H1 (cell line): ENCODE results near the gene NSF. TPM values are rescaled to one million over a fixed set of nuclear protein-coding genes. Genes with fewer than 3 reads are reported as not detected.
A peak's percentile ranks its signal among the peaks of the same experiment; 100 is the strongest.

Experiments
- CTCF ChIA-PET: fragments of 300-600 bp; sonication (Branson Sonifier 250); formaldehyde crosslinking; loops from one replicate; lab custom pipeline; 2021; ENCODE audit not compliant: partially characterized antibody; lab: Charles Lee
- POLR2A ChIA-PET: fragments of 300-600 bp; sonication (Branson Sonifier 250); formaldehyde crosslinking; loops from one replicate; lab custom pipeline; 2021; ENCODE audit warnings: inconsistent platforms; ENCODE audit not compliant: partially characterized antibody; lab: Charles Lee
- DNase-seq, 2 experiments: peaks; one replicate each; pipeline versions ENCODE4 v3.0.0 to v3.0.0-alpha.2; 2010 to 2022; ENCODE audit warnings: low spot score in 2 of 2, low read depth in 1 of 2, mixed read lengths in 1 of 2
- FAIRE-seq: peaks from 2 replicates; lab custom pipeline; 2011; peaks lifted over from hg19 to GRCh38; lab: Jason Lieb, UNC
- H2AFZ ChIP-seq: 2 replicates; pipeline ENCODE4 v1.8.1; 2012; ENCODE audit warnings: low read length, inconsistent platforms
- H2AK5ac ChIP-seq: 2 replicates; pipeline ENCODE4 v1.6.1; 2013; ENCODE audit warnings: low read depth, low read length
- H2BK120ac ChIP-seq: replicated peaks from 2 replicates; pipeline ENCODE3; 2013; ENCODE audit warnings: low read depth, low read length, inconsistent platforms
- H2BK12ac ChIP-seq: 2 replicates; pipeline ENCODE4 v1.6.1; 2013; ENCODE audit warnings: low read depth, low read length
- H2BK15ac ChIP-seq: 2 replicates; pipeline ENCODE4 v1.6.1; 2013; ENCODE audit warnings: low read length
- H2BK20ac ChIP-seq: 2 replicates; pipeline ENCODE4 v1.6.1; 2013; ENCODE audit warnings: low read length
- H2BK5ac ChIP-seq: 2 replicates; pipeline ENCODE4 v1.6.1; 2013; ENCODE audit warnings: low read depth, low read length
- H3K14ac ChIP-seq: 2 replicates; pipeline ENCODE4 v1.6.1; 2013; ENCODE audit warnings: inconsistent platforms; ENCODE audit not compliant: insufficient read length
- H3K18ac ChIP-seq: 2 replicates; pipeline ENCODE4 v1.6.1; 2013; ENCODE audit warnings: low read length; ENCODE audit errors: extremely low read depth
- H3K23ac ChIP-seq: 2 replicates; pipeline ENCODE4 v1.6.1; 2013; ENCODE audit warnings: inconsistent platforms; ENCODE audit not compliant: insufficient read length
- H3K23me2 ChIP-seq: 2 replicates; pipeline ENCODE4 v1.6.1; 2013; ENCODE audit warnings: low read depth, low read length
- H3K27ac ChIP-seq: 2 replicates; pipeline ENCODE4 v1.6.1; 2011; ENCODE audit warnings: low read depth, low read length, inconsistent platforms
- H3K27me3 ChIP-seq, 4 experiments: replicated peaks in 1 of 4; 1 replicate in 1 of 4; 2 replicates in 3 of 4; pipeline versions ENCODE4 v1.6.1 to v1.8.1; 2011 to 2013; ENCODE audit warnings: low read length in 3 of 4, mild to moderate bottlenecking in 3 of 4, inconsistent platforms in 2 of 4, mixed read lengths in 2 of 4, moderate library complexity in 1 of 4; ENCODE audit not compliant: control insufficient read depth in 3 of 4, insufficient read depth in 3 of 4; ENCODE audit errors: extremely low read depth in 1 of 4
- H3K36me3 ChIP-seq, 4 experiments: 2 replicates each; pipeline versions ENCODE4 v1.6.1 to v1.8.1; 2011 to 2013; ENCODE audit warnings: mild to moderate bottlenecking in 4 of 4, low read length in 3 of 4, moderate library complexity in 2 of 4, control low read depth in 1 of 4, inconsistent platforms in 1 of 4; ENCODE audit not compliant: insufficient read depth in 4 of 4, control insufficient read depth in 2 of 4
- H3K4ac ChIP-seq: replicated peaks from 2 replicates; pipeline ENCODE3; 2013; ENCODE audit warnings: low read length, low read depth, mixed read lengths, inconsistent platforms; ENCODE audit not compliant: insufficient read length
- H3K4me1 ChIP-seq, 4 experiments: replicated peaks in 1 of 4; 1 replicate in 1 of 4; 2 replicates in 3 of 4; pipeline versions ENCODE4 v1.6.1 to v1.8.1; 2011 to 2013; ENCODE audit warnings: low read length in 3 of 4, inconsistent platforms in 2 of 4, mixed read lengths in 1 of 4; ENCODE audit not compliant: insufficient read depth in 4 of 4, control insufficient read depth in 3 of 4
- H3K4me2 ChIP-seq, 2 experiments: 2 replicates each; pipeline versions ENCODE4 v1.6.1 to v1.8.1; 2011 to 2013; ENCODE audit warnings: low read depth in 2 of 2, low read length in 2 of 2, control low read depth in 1 of 2, inconsistent platforms in 1 of 2, mild to moderate bottlenecking in 1 of 2; ENCODE audit not compliant: insufficient read depth in 1 of 2
- H3K4me3 ChIP-seq, 4 experiments: fragments of 200-600, 300-600 bp in 1 of 4; sonication (generic), shearing (Covaris generic), sonication (Bioruptor Twin) in 1 of 4; 2 replicates each; pipeline versions ENCODE4 v1.5.1 to v1.8.1; 2011 to 2016; ENCODE audit warnings: low read length in 4 of 4, low read depth in 3 of 4, control low read depth in 2 of 4, inconsistent platforms in 2 of 4, mild to moderate bottlenecking in 2 of 4, mixed read lengths in 1 of 4, moderate library complexity in 1 of 4; ENCODE audit not compliant: insufficient read depth in 2 of 4; ENCODE audit errors: extremely low read depth in 1 of 4
- H3K56ac ChIP-seq: replicated peaks from 2 replicates; pipeline ENCODE3; 2013; ENCODE audit warnings: low read depth, mild to moderate bottlenecking, mixed read lengths, low read length, inconsistent platforms; ENCODE audit not compliant: insufficient read length
- H3K79me1 ChIP-seq: 2 replicates; pipeline ENCODE4 v1.6.1; 2013; ENCODE audit warnings: low read depth, low read length, control low read depth
- H3K79me2 ChIP-seq, 2 experiments: 2 replicates each; pipeline versions ENCODE4 v1.6.1 to v1.8.1; 2012 to 2013; ENCODE audit warnings: low read length in 2 of 2, mild to moderate bottlenecking in 2 of 2, inconsistent platforms in 1 of 2; ENCODE audit not compliant: insufficient read depth in 2 of 2, control insufficient read depth in 1 of 2
- H3K9ac ChIP-seq, 4 experiments: replicated peaks in 1 of 4; 1 replicate in 1 of 4; 2 replicates in 3 of 4; pipeline versions ENCODE4 v1.6.1 to v1.8.1; 2011 to 2013; ENCODE audit warnings: low read depth in 3 of 4, low read length in 3 of 4, control low read depth in 2 of 4, mild to moderate bottlenecking in 2 of 4, moderate library complexity in 2 of 4, inconsistent platforms in 1 of 4; ENCODE audit errors: extremely low read depth in 1 of 4
- H3K9me3 ChIP-seq, 2 experiments: 2 replicates each; pipeline versions ENCODE4 v1.6.1 to v1.8.1; 2012 to 2013; ENCODE audit warnings: mild to moderate bottlenecking in 2 of 2, moderate library complexity in 2 of 2, control low read depth in 1 of 2, inconsistent platforms in 1 of 2, low read depth in 1 of 2, low read length in 1 of 2, mixed read lengths in 1 of 2; ENCODE audit not compliant: insufficient read depth in 2 of 2
- H4K20me1 ChIP-seq, 2 experiments: replicated peaks in 1 of 2; 2 replicates each; pipeline versions ENCODE3 to v1.8.1; 2011 to 2013; ENCODE audit warnings: inconsistent platforms in 2 of 2, low read length in 2 of 2, mild to moderate bottlenecking in 1 of 2; ENCODE audit not compliant: insufficient read depth in 2 of 2, control insufficient read depth in 1 of 2
- H4K5ac ChIP-seq: 2 replicates; pipeline ENCODE4 v1.6.1; 2013; ENCODE audit warnings: low read length, low read depth, mixed read lengths, inconsistent platforms; ENCODE audit not compliant: insufficient read length
- H4K8ac ChIP-seq: 2 replicates; pipeline ENCODE4 v1.8.0; 2013; ENCODE audit warnings: mild to moderate bottlenecking, moderate library complexity, low read length, inconsistent platforms; ENCODE audit not compliant: insufficient read depth; ENCODE audit errors: extremely low read depth
- H4K91ac ChIP-seq: replicated peaks from 2 replicates; pipeline ENCODE3; 2013; ENCODE audit warnings: low read length, mixed read lengths, inconsistent platforms; ENCODE audit not compliant: insufficient read length
- ASH2L ChIP-seq: fragments of 200-600, 300-600 bp; sonication (generic); IDR thresholded peaks from one replicate; pipeline ENCODE4 v1.7.1; 2017; ENCODE audit warnings: low read length
- CHD1 ChIP-seq: IDR thresholded peaks from 2 replicates; pipeline ENCODE4 v1.6.1; 2012; ENCODE audit warnings: low read depth, low read length, improper control_type of control experiment
- KDM1A ChIP-seq: fragments of 200-600, 300-600 bp; sonication (generic); IDR thresholded peaks from 2 replicates; pipeline ENCODE4 v1.7.1; 2016; ENCODE audit warnings: mild to moderate bottlenecking, low read length, borderline replicate concordance
- RFX5 ChIP-seq: IDR thresholded peaks from 2 replicates; pipeline ENCODE4 v1.6.1; 2011; ENCODE audit warnings: low read depth, low read length, improper control_type of control experiment, borderline replicate concordance
- RXRA ChIP-seq: IDR thresholded peaks from 2 replicates; pipeline ENCODE4 v1.6.1; 2011; ENCODE audit warnings: low read depth, mild to moderate bottlenecking, low read length, moderate library complexity; ENCODE audit not compliant: insufficient read depth
- WGBS, 2 experiments: shearing (Covaris generic) in 1 of 2; methylation state at CpG; one replicate each; pipeline versions ENCODE4 v1.1.6 to v1.1.7; 2013 to 2015; ENCODE audit warnings: low lambda C conversion rate in 2 of 2, mixed read lengths in 2 of 2, inconsistent platforms in 1 of 2, low coverage in 1 of 2, missing lambda C conversion rate in 1 of 2; ENCODE audit not compliant: insufficient replicate concordance in 2 of 2, insufficient coverage in 1 of 2, insufficient read length in 1 of 2; ENCODE audit errors: extremely low coverage in 1 of 2, missing lambda C conversion rate in 1 of 2; 5-methylcytosine and 5-hydroxymethylcytosine counted together
- polyA plus RNA-seq, 7 experiments: library from polyadenylated mRNA; depleted of rRNA in 3 of 7; stranded (reverse) in 5 of 7; unstranded in 2 of 7; fragments of >200 nt in 5 of 7; fragments of 200-250 nt in 2 of 7; gene quantifications; 1 replicate in 5 of 7; 2 replicates in 1 of 7; 4 replicates in 1 of 7; pipeline versions ENCODE4 v1.2.1 to v1.2.3, GENCODE V29; 2011 to 2013; ENCODE audit warnings: missing spikeins in 2 of 7, mixed read lengths in 2 of 7
- total RNA-seq: library from RNA; stranded (reverse); fragmentation: NEBNext Ultra II Directional; extraction: Animal tissue kit (Norgen Biotek cat#: 25700); gene quantifications from 2 replicates; pipeline ENCODE4 v1.2.1, GENCODE V29; 2021

Gene NSF
- total and polyA plus RNA-seq, 2 of the 8 experiments (the other 6 are each of a cell fraction or from before 2014, with no cell fraction given), result 13.0 to 27.7 TPM

DNA sequence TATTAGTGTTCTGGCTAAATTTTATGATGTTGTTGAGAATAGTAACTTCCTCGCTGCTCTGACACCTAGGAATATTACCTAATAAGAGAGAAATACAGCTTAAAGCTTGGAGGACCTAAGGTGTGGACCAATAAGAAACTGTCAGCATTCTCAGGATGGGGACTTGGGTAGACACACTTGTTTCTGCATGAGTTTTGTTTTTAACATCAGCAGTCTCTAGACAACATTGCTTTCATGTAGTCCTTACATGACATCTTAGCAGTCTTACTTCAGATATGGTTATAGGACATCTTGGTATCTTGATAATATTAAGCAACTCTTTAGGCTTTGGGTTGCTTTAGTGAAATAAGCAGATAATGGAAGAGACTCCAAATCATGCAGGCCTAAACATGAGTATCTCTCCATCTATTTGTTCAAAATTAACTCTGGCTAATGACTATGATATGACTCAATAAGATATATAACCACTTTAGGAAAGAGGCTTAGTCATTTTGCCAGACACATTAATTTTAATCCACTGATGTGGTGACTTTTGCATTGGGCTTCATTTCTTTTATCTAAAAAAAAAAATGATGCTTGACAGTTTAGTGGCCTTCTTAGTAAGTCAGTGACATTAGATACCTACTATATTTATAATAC lies 143.5 kb downstream of the NSF start:
- no peaks in the 10 kb centered on the region for H3K36me3 ChIP-seq
- WGBS, 2 experiments, result 90% methylated on average over 1 of the region's 1 CpG; no CpG with 5 or more reads in 1 of the 2 experiments
- FAIRE-seq, result no peak
- H3K18ac ChIP-seq, result no peak overlapping the region
- no peak overlapping the region for H2BK15ac ChIP-seq
- H3K9me3 ChIP-seq, result no peaks in the 10 kb centered on the region
- H3K27me3 ChIP-seq, result no peaks in the 10 kb centered on the region
- no peak overlapping the region for H3K23ac ChIP-seq
- H2AK5ac ChIP-seq, result no peak overlapping the region
- H3K23me2 ChIP-seq, result no peaks in the 10 kb centered on the region
- H4K8ac ChIP-seq, result no peak overlapping the region
- no peak for DNase-seq
- no peak overlapping the region for H2BK120ac ChIP-seq
- no peak overlapping the region for H2BK20ac ChIP-seq
- no peak overlapping the region for H2AFZ ChIP-seq
- H2BK12ac ChIP-seq, result no peak overlapping the region
- ChIA-PET POLR2A (no interaction called here), CTCF (interaction anchor here (0.7 to 1.3 kb wide), 3 partner anchors 20 to 41 kb away, joined by 3 read pairs; no protein-coding TSS in a partner anchor)
- H3K79me1 ChIP-seq, result no peaks in the 10 kb centered on the region
- no peak overlapping the region for H3K4ac ChIP-seq
- no peaks in the 10 kb centered on the region for H4K20me1 ChIP-seq
- no peak overlapping the region for H2BK5ac ChIP-seq
- H3K9ac ChIP-seq, result peak overlapping the region in 1 of 4 experiments; percentile 34; a peak in 1 of 7 replicates
- no peak overlapping the region for H4K91ac ChIP-seq
- no peaks in the 10 kb centered on the region for H3K79me2 ChIP-seq
- no peak overlapping the region for H3K4me2 ChIP-seq
- H3K14ac ChIP-seq, result no peak overlapping the region
- H3K56ac ChIP-seq, result no peak overlapping the region
- H3K4me1 ChIP-seq, result peaks cover 2 to 14% (median 4%) of the 10 kb centered on the region in 4 experiments
- no peak overlapping the region for H4K5ac ChIP-seq
- H3K4me3 ChIP-seq, result no peak overlapping the region
- no peak overlapping the region for H3K27ac ChIP-seq
- TF ChIP-seq CHD1 (no peak), RFX5 (no peak), KDM1A (no peak), RXRA (no peak), ASH2L (no peak)
